GM19351 (cell line): ENCODE data around the gene NUP205.
"Not testable (repeated sequence)": the region's sequence is repeated elsewhere in the genome, so short reads cannot be mapped to it uniquely, and the experiment has no call there.

Experiments used
- ATAC-seq: cut with Tn5 transposase; IDR thresholded peaks from one replicate; pipeline ENCODE4 v1.9.1; 2021; ENCODE audit warnings: mild to moderate bottlenecking, moderate library complexity; ENCODE audit not compliant: unreplicated experiment

Gene NUP205

DNA sequence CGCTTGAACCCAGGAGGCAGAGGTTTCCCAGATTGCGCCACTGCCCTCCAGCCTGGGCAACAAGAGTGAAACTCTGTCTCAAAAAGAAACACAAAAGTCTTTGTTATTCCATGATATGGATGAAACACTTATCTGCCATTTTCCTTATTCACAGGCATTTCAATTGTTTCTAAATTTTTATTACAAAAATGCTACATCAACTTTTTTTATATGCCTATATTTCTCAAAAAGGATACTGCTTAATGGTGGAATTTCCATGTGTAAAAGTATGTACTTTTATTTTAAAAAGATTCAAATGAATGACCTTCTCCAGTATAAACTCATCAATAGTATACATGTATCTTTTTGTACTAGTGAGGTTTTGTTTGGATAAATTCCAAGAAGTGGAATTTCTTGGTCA is 62.7 kb downstream of the NUP205 start:
- no peak for ATAC-seq

GRCh38 chr7:135620980-135621850 is 63.5 kb downstream of the NUP205 start:
- ATAC-seq = no peak

- ATAC-seq = no peak
Observed at GRCh38 chr7:135634191-135634878, 76.6 kb downstream of the NUP205 start.

DNA sequence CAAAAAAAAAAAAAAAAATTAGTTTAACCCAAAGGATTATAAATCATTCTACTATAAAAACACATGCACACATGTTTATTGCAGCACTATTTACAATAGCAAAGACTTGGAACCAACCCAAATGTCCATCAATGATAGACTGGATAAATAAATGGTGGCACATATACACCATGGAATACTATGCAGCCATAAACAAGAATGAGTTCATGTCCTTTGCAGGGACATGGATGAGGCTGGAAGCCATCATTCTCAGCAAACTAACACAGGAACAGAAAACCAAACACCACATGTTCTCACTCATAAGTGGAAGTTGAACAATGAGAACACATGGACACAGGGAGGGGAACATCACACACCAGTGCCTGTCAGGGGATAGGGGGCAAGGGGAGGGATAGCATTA is 82.0 kb downstream of the NUP205 start:
- ATAC-seq = not testable (repeated sequence)

DNA sequence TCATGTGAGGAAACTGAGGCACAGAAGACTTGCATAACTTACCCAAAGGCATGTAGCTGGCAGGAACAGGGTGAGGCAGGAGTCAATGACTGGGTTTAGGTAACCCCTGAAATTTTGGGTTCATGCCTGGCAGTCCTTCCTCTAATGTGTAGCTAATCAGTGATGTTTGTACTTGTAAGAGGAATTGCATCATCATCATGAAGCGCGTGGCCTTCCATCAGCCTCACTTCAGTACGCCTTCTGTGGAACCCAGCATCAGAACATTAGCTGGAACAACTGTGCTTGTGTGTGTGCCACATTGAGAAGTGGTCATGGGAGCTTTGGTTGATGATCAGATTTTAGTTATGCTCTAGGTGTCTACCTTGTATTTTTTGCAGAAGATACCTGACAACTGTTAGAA is 86.4 kb downstream of the NUP205 start:
- no peak for ATAC-seq

DNA sequence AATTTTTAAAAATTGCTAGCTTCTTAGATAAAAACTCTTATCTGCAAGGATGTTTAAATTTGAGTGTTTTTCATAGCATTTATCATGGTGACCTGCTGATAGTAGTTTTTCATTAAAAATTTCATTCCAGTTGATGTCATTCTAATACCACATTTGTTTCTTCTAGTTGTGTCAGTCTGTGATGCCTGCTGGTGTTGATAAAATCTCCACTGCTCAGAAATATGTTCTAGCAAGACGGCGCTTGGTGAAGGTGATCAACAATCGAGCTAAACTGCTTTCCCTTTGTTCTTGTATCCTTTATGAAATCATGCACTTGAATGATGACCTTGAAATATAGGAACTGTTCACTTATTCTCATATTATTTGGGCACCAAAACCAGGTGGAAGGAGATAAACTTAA is 87.0 kb downstream of the NUP205 start:
- ATAC-seq = no peak

DNA sequence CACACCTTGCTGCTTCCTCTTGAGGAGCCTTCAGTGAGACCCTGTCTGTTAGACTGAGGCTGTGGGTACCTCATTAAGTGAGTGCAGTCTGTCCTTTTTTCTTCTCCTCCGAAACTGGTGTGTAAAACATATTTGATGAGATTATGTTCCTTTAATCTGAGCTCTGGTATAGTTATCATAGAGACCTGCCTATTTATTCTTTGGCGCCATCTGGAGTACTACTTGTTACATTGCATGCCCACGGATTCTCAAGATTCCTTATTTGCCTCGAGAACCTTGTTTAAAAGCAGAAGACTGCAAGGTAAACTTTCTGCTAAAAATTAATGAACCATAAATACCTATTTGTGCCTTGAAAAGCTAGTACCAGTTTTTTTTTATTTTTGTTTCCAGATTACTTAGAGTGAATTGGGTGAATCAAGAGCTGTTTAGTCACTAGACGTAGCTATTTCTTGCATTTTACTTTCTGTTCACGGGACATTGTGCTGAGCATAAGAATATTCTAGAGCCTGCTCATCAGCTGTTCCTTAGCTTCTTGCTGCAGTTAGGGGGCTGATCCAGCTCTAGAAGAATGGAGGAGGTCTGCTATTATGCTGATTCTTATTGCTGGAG is 87.7 kb downstream of the NUP205 start:
- peak; percentile 66 for ATAC-seq

GRCh38 chr7:135647755-135648154 is 90.0 kb downstream of the NUP205 start:
- no peak for ATAC-seq

GRCh38 chr7:135648235-135648634 is 90.5 kb downstream of the NUP205 start:
- no peak for ATAC-seq

DNA sequence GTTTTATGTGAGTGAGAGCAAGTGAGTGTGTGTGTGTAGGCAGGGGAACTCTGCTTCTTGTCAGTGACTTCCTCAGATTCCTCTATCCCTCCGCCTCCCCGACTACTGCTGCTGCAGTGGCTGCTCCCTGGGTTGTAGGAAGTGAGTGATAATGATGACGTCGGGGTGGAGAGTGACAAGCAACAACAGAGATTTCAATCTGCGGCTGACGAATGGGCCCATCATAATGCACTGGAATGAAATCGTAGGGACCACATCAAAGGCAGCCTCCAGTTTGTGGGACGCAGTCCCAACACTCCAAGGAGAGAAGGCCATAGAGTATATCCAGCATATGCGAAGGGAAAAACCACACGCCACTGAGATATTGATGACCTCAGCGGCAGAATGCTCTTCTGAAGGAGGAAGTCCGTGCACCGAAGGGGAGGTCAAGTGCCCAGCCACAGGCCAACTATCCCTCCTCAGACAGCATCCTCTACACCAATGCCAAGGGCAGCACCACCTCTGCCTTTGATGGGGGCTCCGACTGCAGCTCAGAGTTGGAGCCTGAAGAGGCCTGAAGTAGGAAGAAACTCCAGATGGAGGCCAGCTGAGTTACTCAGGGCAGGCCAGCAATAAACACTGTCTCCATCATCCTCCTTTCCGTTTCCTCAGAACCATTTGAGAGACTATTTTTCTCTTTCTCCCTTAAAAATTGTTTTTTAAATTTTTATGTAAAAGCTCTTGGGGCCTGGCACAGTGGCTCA is 93.3 kb downstream of the NUP205 start:
- ATAC-seq = no peak

DNA sequence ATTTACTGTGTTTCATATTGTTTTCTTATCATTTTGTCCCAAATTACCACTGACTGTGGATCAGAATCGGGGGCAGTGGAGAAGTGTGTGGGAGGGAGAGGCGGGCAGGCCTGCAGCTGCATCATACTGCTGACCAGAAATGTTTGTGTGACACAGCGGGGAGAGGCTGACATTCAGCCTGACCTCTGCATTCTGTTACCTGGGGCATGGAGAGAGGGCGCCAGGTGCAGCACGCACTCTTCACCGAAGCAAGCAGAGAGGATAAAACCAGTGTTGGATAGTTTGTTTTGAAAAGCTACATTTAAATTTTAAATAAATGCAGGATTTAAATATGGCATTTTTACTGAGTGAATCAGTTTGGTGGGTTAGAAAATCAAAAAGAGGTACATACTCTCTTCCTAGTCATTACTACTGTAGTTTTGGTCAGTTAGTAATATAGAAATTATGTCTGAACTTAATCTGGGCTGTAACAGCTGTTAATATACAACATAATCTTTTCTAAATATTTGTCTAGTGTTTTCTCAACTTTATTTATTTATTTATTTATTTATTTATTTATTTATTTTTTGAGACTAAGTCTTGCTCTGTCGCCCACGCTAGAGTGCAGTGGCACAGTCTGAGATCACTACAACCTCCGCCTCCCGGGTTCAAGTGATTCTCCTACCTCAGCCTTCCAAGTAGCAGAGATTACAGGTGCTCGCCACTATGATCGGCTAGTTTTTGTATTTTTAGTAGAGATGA is 95.8 kb downstream of the NUP205 start:
- ATAC-seq = no peak

DNA sequence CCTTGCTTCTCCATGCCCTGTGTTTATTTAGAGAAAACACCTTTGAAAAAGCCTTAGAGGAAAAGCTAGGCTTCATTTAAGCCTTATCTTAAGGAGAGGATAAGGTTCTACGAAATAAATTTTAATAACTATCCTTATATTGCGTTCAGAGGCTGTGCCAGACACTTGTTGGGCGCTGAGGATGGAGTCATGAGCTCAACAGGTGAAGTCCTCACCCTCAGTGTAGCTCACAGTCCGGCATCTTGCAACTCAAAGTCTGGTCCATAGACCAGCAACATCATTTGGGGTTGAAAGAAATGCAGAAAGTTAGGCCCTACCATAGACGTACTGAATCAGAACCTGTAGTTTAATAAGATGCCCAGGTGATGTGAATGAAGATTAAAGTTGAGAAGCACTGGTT is 100.8 kb downstream of the NUP205 start:
- no peak for ATAC-seq

DNA sequence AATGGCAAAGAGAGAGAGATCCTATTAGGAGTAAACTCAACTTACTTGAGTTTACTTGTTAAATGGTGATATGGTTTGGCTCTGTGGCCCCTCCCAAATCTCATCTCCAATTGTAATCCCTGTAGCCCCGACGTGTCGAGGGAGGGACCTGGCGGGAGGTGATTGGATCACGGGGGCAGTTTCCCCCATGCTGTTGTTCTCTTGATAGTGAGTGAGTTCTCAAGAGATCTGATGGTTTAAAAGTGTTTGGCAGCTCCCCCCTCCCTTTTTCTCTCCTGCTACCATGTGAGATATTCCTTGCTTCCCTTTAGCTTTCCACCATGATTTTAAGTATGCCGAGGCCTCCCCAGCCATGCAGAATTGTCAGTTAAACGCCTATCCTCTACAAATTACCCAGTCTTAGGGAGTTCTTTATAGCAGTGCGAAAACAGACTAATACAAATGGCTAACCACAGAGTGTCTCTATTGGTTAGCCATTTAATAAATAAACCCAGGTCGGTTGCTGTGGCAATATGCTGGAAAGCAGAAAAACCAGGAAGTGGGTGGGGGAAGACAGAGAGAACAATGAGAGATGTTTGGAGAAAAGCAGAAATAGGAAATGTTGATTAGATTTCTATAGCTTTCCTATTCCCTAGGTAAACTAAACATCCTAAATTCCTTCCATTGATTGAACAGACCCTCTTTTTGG is 101.6 kb downstream of the NUP205 start:
- ATAC-seq = no peak

DNA sequence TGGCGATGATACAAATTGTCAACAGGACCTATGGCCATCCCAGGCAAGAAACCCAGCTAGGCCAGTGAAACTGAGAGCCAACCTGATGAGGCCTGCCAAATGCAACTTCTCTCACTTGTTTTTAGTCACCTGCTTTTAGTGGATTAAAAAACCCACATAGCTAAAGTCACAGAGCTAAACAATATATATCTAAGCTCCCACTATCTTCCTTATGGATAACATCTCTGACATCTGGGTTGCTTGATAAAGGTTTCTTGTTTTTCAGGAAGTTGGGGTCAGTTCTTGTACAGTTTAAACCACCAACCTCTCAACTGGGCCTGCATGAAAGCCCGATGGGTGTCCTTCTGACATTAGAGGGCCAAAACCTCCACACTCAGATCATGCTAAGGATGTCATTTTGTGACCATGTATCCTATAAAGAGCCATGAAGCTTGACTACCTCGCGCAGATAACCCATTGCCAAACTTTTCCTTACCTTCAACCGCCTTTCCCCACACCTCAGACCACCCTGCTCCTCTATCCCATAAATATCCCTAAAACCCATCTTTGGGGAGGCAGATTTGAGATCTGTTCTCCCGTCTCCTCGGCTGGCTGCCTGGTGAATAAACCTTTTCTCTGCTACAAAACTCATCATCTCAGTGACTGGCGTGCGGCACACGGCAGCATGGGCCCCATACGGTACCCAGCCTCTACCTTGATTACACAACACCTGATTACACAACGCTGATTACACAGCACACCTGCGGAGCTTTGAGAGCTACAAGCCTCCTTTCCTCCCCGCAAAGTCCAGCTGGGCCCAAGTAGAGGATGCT is 103.8 kb downstream of the NUP205 start:
- ATAC-seq = peak; percentile 0

DNA sequence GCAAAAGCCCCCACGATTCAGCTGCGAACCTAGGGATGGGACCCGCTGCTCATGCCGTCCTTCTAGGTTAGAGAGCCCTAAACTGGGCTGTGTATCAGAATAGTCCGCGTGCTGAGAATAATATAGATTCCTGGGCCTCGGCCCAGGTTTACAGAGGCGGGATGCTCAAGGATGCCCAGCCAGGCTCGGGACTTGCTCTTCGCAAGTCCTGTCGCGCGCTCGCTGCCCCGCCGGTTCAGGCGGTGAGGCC is 104.3 kb downstream of the NUP205 start:
- ATAC-seq = no peak

- ATAC-seq = peak; percentile 93
Observed at GRCh38 chr7:135662373-135663114, 104.8 kb downstream of the NUP205 start, which contains the start of gene STMP1. STMP1 (plus strand) TSS chr7:135662514.

DNA sequence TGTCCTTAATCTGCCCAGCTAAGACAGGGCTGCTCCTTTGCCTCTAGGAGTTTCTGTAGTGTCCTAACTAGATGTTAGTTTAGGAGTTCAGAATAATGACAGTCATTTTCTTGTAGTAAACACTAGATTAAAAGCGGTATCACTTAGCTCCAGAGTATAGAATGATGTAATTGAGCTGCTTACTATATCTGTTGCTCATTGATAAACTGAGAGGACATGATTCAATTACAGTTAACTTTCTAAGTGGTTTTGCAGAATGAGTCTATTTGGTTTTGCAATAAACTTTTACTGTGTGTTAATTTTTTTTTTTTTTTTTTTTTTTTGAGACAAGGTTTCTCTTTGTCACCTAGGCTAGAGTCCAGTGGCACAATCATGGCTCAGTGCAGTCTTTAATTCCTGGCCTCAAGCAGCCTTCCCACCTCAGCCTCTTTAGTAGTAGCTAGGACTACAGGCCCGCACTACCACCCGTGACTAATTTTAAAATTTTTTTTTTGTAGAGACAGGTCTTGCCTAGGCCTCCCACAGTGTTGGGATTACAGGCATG is 106.4 kb downstream of the NUP205 start:
- ATAC-seq = no peak

- no peak for ATAC-seq
Observed at GRCh38 chr7:135665042-135665441, 107.3 kb downstream of the NUP205 start.
